ENCODE results near the gene KIF3C.
"Not testable (repeated sequence)": the region's sequence is repeated elsewhere in the genome, so short reads cannot be mapped to it uniquely, and the experiment has no call there.

Gene KIF3C

GRCh38 chr2:25960396-25960795 is 21.9 kb downstream of the KIF3C start:
- DNase-seq (ENCODE audit: low spot score), result no peak

- DNase-seq (ENCODE audit: low spot score), result not testable (repeated sequence)
Observed at GRCh38 chr2:25958611-25959010, 23.7 kb downstream of the KIF3C start.

- no peak for DNase-seq (ENCODE audit: low spot score)
Observed at GRCh38 chr2:25957743-25958142, 24.6 kb downstream of the KIF3C start.

GRCh38 chr2:25955869-25956535 is 26.3 kb downstream of the KIF3C start:
- no peak for DNase-seq (ENCODE audit: low spot score)

GRCh38 chr2:25955036-25955435 is 27.3 kb downstream of the KIF3C start:
- DNase-seq (ENCODE audit: low spot score), result no peak

- no peak for DNase-seq (ENCODE audit: low spot score)
Observed at GRCh38 chr2:25954199-25954752, 28.0 kb downstream of the KIF3C start.

GRCh38 chr2:25951071-25951547 is 31.2 kb downstream of the KIF3C start:
- peak; percentile 91 for DNase-seq (ENCODE audit: low spot score)

- DNase-seq (ENCODE audit: low spot score), result no peak
Observed at GRCh38 chr2:25948437-25948836, 33.9 kb downstream of the KIF3C start.

- no peak for DNase-seq (ENCODE audit: low spot score)
Observed at GRCh38 chr2:25941042-25941441, 41.3 kb downstream of the KIF3C start.

GRCh38 chr2:25939257-25939668 is 43.0 kb downstream of the KIF3C start:
- DNase-seq (ENCODE audit: low spot score), result no peak

GRCh38 chr2:25938345-25938744 is 44.0 kb downstream of the KIF3C start:
- no peak for DNase-seq (ENCODE audit: low spot score)

- DNase-seq (ENCODE audit: low spot score), result no peak
Observed at GRCh38 chr2:25936889-25937545, 45.3 kb downstream of the KIF3C start.

GRCh38 chr2:25933622-25934021 is 48.7 kb downstream of the KIF3C start:
- no peak for DNase-seq (ENCODE audit: low spot score)

- DNase-seq (ENCODE audit: low spot score), result no peak
Observed at GRCh38 chr2:25929789-25930473, 52.4 kb downstream of the KIF3C start.

GRCh38 chr2:25928668-25929067 is 53.6 kb downstream of the KIF3C start:
- no peak for DNase-seq (ENCODE audit: low spot score)

- no peak for DNase-seq (ENCODE audit: low spot score)
Observed at GRCh38 chr2:25926984-25927756, 55.1 kb downstream of the KIF3C start.

- DNase-seq (ENCODE audit: low spot score), result no peak
Observed at GRCh38 chr2:25922501-25922900, 59.8 kb downstream of the KIF3C start.

GRCh38 chr2:25920786-25921415 is 61.4 kb downstream of the KIF3C start:
- DNase-seq (ENCODE audit: low spot score), result no peak

GRCh38 chr2:25920336-25920735 is 62.0 kb downstream of the KIF3C start:
- peak; percentile 80 for DNase-seq (ENCODE audit: low spot score)

- no peak for DNase-seq (ENCODE audit: low spot score)
Observed at GRCh38 chr2:25917832-25918231, 64.5 kb downstream of the KIF3C start.

- DNase-seq (ENCODE audit: low spot score), result not testable (repeated sequence)
Observed at GRCh38 chr2:25917411-25917810, 64.9 kb downstream of the KIF3C start.

Measured in AG20443 (cell line).